Measurements from ENCODE around the gene MKI67. TPM values are rescaled to one million over a fixed set of nuclear protein-coding genes. Genes with fewer than 3 reads are reported as not detected.
"Not testable (repeated sequence)": the region's sequence is repeated elsewhere in the genome, so short reads cannot be mapped to it uniquely, and the experiment has no call there.

Gene MKI67
- polyA plus RNA-seq, 1 donor (not counting 4 experiments of a cell fraction or from before 2014, with no cell fraction given) = 10.4 TPM

DNA sequence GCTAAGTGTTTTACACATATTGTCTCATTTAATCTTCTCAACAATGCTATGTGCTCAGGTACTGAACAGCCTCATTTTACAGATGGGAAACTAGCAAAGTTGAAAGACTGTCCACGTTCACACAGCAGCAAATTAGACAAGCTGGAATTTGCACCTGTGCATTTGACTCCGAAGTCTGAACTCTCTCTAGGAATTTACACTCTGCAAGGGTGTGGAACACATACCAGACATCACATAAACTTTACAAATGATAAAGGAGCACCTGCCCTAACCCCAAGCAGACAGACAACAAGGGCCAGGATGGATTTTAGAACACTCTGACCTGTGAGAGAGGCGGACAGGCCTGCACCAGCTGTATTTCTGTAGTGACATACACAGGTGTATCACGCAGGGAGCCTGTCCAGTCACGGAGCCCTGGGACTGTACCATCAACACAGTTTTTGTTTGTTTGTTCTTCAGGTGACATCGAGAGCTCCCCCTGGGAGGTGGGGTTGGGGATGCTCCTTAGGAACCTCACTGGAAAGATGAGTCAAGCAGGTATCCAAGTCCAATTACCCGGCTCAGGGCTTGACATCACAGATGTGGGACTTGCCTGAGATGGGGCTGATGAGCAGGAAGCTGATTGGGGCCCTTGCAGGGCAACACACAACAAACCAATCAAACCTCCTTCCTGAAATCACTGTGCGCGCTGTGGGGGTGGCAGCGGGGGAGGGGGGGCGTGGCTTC, 31.0 kb downstream of the MKI67 start:
- no peak overlapping the region for H3K27ac ChIP-seq (ENCODE audit: control insufficient read depth, insufficient read depth, low read length)
- no peaks in the 10 kb centered on the region for H3K27me3 ChIP-seq (ENCODE audit: control insufficient read depth, extremely low read depth, insufficient read depth, low read length)
- no peaks in the 10 kb centered on the region for H3K9me3 ChIP-seq (ENCODE audit: control insufficient read depth, low read depth, low read length)
- dilution Hi-C loops (cut with MboI; ENCODE audit: extremely low pct_ligation_motif_present, low sequenced_read_pairs) = no loop called here
- no peaks in the 10 kb centered on the region for H4K20me1 ChIP-seq (ENCODE audit: control insufficient read depth, extremely low read depth, insufficient read depth, low read length)
- no peak for TF ChIP-seq EZH2 (IDR thresholded peaks at IDR 0.05; ENCODE audit: low read length)
- TF ChIP-seq, protein P1, sequence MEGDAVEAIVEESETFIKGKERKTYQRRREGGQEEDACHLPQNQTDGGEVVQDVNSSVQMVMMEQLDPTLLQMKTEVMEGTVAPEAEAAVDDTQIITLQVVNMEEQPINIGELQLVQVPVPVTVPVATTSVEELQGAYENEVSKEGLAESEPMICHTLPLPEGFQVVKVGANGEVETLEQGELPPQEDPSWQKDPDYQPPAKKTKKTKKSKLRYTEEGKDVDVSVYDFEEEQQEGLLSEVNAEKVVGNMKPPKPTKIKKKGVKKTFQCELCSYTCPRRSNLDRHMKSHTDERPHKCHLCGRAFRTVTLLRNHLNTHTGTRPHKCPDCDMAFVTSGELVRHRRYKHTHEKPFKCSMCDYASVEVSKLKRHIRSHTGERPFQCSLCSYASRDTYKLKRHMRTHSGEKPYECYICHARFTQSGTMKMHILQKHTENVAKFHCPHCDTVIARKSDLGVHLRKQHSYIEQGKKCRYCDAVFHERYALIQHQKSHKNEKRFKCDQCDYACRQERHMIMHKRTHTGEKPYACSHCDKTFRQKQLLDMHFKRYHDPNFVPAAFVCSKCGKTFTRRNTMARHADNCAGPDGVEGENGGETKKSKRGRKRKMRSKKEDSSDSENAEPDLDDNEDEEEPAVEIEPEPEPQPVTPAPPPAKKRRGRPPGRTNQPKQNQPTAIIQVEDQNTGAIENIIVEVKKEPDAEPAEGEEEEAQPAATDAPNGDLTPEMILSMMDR (optimal IDR thresholded peaks at IDR 0.05 in 1 of 3, IDR thresholded peaks at IDR 0.05 in 1 of 3, conservative IDR thresholded peaks at IDR 0.05 in 1 of 3; ENCODE audit: extremely low read depth in 1 of 3, insufficient read depth in 2 of 3, low read length in 3 of 3) = no peak
- H3K79me2 ChIP-seq (ENCODE audit: control insufficient read depth, insufficient read depth, low read length) = no peaks in the 10 kb centered on the region
- no peak for FAIRE-seq
- no peaks in the 10 kb centered on the region for H3K4me1 ChIP-seq (ENCODE audit: control insufficient read depth, extremely low read depth, insufficient read depth, low read length)
- no peak overlapping the region for H3K4me3 ChIP-seq (ENCODE audit: control insufficient read depth in 2 of 3, extremely low read depth in 1 of 3, insufficient read depth in 2 of 3, low read depth in 1 of 3, low read length in 3 of 3)
- H3K9ac ChIP-seq (ENCODE audit: control insufficient read depth, extremely low read depth, insufficient read depth, low read length) = no peak overlapping the region
- no peak for DNase-seq (ENCODE audit: low read depth, low spot score)
- no peak overlapping the region for H2AFZ ChIP-seq (ENCODE audit: control insufficient read depth, low read length)
- no peaks in the 10 kb centered on the region for H3K9me1 ChIP-seq (ENCODE audit: control insufficient read depth, extremely low read depth, insufficient read depth, low read length)
- peaks cover 0 to 6% of the 10 kb centered on the region in 2 experiments for H3K36me3 ChIP-seq (ENCODE audit: control insufficient read depth in 2 of 2, extremely low read depth in 1 of 2, insufficient read depth in 2 of 2, low read length in 2 of 2)
- H3K4me2 ChIP-seq (ENCODE audit: control insufficient read depth, extremely low read depth, insufficient read depth, low read depth, low read length) = no peak overlapping the region

DNA sequence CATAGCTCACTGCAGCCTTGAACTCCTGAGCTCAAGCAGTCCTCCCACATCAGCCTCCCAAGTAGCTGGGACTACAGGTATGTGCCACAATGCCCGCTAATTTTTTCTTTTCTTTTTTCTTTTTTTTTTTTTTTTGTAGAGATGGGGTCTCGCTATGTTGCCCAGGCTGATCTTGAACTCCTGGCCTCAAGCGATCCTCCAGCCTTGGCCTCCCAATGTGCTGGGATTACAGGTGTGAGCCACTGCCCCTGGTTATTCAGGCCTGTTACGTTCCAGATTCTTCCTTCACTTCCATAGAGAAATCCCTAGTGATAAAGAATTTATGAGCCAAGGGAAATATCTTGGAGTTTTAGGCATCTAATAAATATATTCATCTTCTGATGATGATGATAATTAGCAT, 31.6 kb downstream of the MKI67 start:
- H3K9me3 ChIP-seq (ENCODE audit: control insufficient read depth, low read depth, low read length); H3K9me1 ChIP-seq (ENCODE audit: control insufficient read depth, extremely low read depth, insufficient read depth, low read length); H4K20me1 ChIP-seq (ENCODE audit: control insufficient read depth, extremely low read depth, insufficient read depth, low read length); FAIRE-seq; H3K4me3 ChIP-seq (ENCODE audit: control insufficient read depth in 2 of 3, extremely low read depth in 1 of 3, insufficient read depth in 2 of 3, low read depth in 1 of 3, low read length in 3 of 3); H3K4me1 ChIP-seq (ENCODE audit: control insufficient read depth, extremely low read depth, insufficient read depth, low read length); H3K27me3 ChIP-seq (ENCODE audit: control insufficient read depth, extremely low read depth, insufficient read depth, low read length); H3K27ac ChIP-seq (ENCODE audit: control insufficient read depth, insufficient read depth, low read length); DNase-seq (ENCODE audit: low read depth, low spot score); H3K79me2 ChIP-seq (ENCODE audit: control insufficient read depth, insufficient read depth, low read length); H2AFZ ChIP-seq (ENCODE audit: control insufficient read depth, low read length); dilution Hi-C loops (cut with MboI; ENCODE audit: extremely low pct_ligation_motif_present, low sequenced_read_pairs); H3K4me2 ChIP-seq (ENCODE audit: control insufficient read depth, extremely low read depth, insufficient read depth, low read depth, low read length); H3K36me3 ChIP-seq (ENCODE audit: control insufficient read depth in 2 of 2, extremely low read depth in 1 of 2, insufficient read depth in 2 of 2, low read length in 2 of 2); H3K9ac ChIP-seq (ENCODE audit: control insufficient read depth, extremely low read depth, insufficient read depth, low read length): not testable (repeated sequence)

DNA sequence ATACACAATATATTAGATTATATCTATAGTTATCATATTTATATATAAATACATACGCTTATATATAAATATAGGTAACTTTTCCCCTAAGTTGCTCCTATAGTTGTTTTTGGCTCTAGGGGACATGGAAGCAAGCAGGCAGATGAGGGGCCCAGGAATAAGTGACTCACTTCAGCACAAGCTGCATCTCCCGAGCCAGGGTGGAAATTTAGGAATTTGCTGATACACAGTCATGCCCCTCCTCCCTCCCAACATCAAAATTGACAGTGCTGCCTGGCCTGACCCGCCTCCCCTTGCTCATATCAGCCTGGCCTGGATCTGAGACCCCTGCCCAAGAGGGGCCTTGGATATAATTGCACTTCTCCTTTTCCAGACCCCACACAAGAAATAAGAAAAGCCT, 33.8 kb downstream of the MKI67 start:
- FAIRE-seq = no peak
- no peak for DNase-seq (ENCODE audit: low read depth, low spot score)
- Histone ChIP-seq H3K9me3 (ENCODE audit: control insufficient read depth, low read depth, low read length) (no peaks in the 10 kb centered on the region), H3K4me2 (ENCODE audit: control insufficient read depth, extremely low read depth, insufficient read depth, low read depth, low read length) (no peak overlapping the region), H3K4me1 (ENCODE audit: control insufficient read depth, extremely low read depth, insufficient read depth, low read length) (no peaks in the 10 kb centered on the region), H3K79me2 (ENCODE audit: control insufficient read depth, insufficient read depth, low read length) (no peaks in the 10 kb centered on the region), H3K9ac (ENCODE audit: control insufficient read depth, extremely low read depth, insufficient read depth, low read length) (no peak overlapping the region), H4K20me1 (ENCODE audit: control insufficient read depth, extremely low read depth, insufficient read depth, low read length) (no peaks in the 10 kb centered on the region), H3K9me1 (ENCODE audit: control insufficient read depth, extremely low read depth, insufficient read depth, low read length) (no peaks in the 10 kb centered on the region), H3K36me3 (ENCODE audit: control insufficient read depth in 2 of 2, extremely low read depth in 1 of 2, insufficient read depth in 2 of 2, low read length in 2 of 2) (no peaks in the 10 kb centered on the region), H2AFZ (ENCODE audit: control insufficient read depth, low read length) (no peak overlapping the region), H3K4me3 (ENCODE audit: control insufficient read depth in 2 of 3, extremely low read depth in 1 of 3, insufficient read depth in 2 of 3, low read depth in 1 of 3, low read length in 3 of 3) (no peak overlapping the region), H3K27ac (ENCODE audit: control insufficient read depth, insufficient read depth, low read length) (no peak overlapping the region), H3K27me3 (ENCODE audit: control insufficient read depth, extremely low read depth, insufficient read depth, low read length) (peaks cover 4% of the 10 kb centered on the region)
- dilution Hi-C loops (cut with MboI; ENCODE audit: extremely low pct_ligation_motif_present, low sequenced_read_pairs) = no loop called here
- TF ChIP-seq EZH2 (IDR thresholded peaks at IDR 0.05; ENCODE audit: low read length) = no peak
- TF ChIP-seq, protein P1 (optimal IDR thresholded peaks at IDR 0.05 in 1 of 3, IDR thresholded peaks at IDR 0.05 in 1 of 3, conservative IDR thresholded peaks at IDR 0.05 in 1 of 3; ENCODE audit: extremely low read depth in 1 of 3, insufficient read depth in 2 of 3, low read length in 3 of 3) = no peak
